ENCODE measurements around the gene ANKRD1. TPM values are rescaled to one million over a fixed set of nuclear protein-coding genes. Genes with fewer than 3 reads are reported as not detected.

ANKRD1 gene
- total and polyA plus RNA-seq, 2 donors (not counting 1 experiment from before 2014, with no cell fraction given) = not detected

DNA sequence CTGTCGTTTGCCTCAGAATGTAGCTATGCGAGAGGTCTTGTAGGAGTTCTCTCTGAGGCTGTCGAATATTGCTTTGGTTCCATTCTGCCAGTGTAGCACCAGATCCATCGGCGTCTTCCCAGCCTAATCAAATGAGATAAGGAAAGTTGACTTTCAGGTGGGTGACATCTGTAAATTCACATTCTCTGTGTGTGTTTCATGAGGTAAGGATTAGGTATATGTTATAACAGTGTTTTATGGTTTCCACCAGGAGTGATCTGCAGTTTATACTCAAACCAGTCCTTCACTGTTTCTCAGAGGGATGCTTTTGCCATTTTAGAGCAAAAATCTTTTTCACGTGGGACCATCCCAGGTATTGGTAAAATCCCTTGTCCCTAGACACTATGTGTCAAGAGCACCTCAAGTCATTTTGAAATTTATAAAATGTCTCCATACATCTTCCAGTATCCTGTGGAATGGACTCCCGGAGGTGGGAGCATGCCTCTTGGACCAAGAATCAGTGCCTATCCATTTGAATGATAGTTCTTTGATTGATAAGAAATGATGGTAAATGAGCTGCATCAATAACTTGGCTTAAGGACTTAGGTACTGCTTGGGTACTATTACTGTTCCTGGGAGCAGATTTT lies 7.9 kb downstream of the ANKRD1 start:
- CTCF ChIA-PET = interaction anchor here (1.0 to 6.2 kb wide), 8 partner anchors 12 to 782 kb away, joined by 3 to 100 read pairs (median 8); no protein-coding TSS in a partner anchor
- TF ChIP-seq EZH2 (IDR thresholded peaks at IDR 0.05; ENCODE audit: borderline replicate concordance, insufficient read depth, low read depth, low read length, poor library complexity, severe bottlenecking) = no peak
- TF ChIP-seq, protein P1, sequence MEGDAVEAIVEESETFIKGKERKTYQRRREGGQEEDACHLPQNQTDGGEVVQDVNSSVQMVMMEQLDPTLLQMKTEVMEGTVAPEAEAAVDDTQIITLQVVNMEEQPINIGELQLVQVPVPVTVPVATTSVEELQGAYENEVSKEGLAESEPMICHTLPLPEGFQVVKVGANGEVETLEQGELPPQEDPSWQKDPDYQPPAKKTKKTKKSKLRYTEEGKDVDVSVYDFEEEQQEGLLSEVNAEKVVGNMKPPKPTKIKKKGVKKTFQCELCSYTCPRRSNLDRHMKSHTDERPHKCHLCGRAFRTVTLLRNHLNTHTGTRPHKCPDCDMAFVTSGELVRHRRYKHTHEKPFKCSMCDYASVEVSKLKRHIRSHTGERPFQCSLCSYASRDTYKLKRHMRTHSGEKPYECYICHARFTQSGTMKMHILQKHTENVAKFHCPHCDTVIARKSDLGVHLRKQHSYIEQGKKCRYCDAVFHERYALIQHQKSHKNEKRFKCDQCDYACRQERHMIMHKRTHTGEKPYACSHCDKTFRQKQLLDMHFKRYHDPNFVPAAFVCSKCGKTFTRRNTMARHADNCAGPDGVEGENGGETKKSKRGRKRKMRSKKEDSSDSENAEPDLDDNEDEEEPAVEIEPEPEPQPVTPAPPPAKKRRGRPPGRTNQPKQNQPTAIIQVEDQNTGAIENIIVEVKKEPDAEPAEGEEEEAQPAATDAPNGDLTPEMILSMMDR (IDR thresholded peaks at IDR 0.05) = no peak
- Histone ChIP-seq H3K9me3 (ENCODE audit: control extremely low read depth in 1 of 3, control insufficient read depth in 2 of 3, insufficient read depth in 1 of 3, low read length in 2 of 3) (no peaks in the 10 kb centered on the region), H3K79me2 (ENCODE audit: control insufficient read depth, insufficient read depth, low read length) (no peaks in the 10 kb centered on the region), H3K4me2 (replicated peaks; ENCODE audit: low read depth, low read length, poor library complexity, severe bottlenecking) (no peak overlapping the region), H3K4me3 (ENCODE audit: control extremely low read depth in 1 of 5, extremely low read depth in 1 of 5, insufficient read depth in 1 of 5, low read depth in 2 of 5, low read length in 4 of 5) (no peak overlapping the region), H2AFZ (ENCODE audit: insufficient read depth, low read depth, low read length, poor library complexity, severe bottlenecking) (no peak overlapping the region), H3K27me3 (replicated peaks in 1 of 4; ENCODE audit: control extremely low read depth in 1 of 4, control insufficient read depth in 3 of 4, insufficient read depth in 4 of 4, low read length in 3 of 4) (no peaks in the 10 kb centered on the region), H3K4me1 (ENCODE audit: control insufficient read depth in 2 of 2, insufficient read depth in 2 of 2, low read length in 2 of 2) (peaks cover 0 to 1% of the 10 kb centered on the region in 2 donors), H3K9ac (ENCODE audit: low read length) (no peak overlapping the region), H3K27ac (ENCODE audit: low read length in 2 of 2) (no peak overlapping the region), H4K20me1 (ENCODE audit: control insufficient read depth, insufficient read depth, low read length, poor library complexity, severe bottlenecking) (no peaks in the 10 kb centered on the region), H3K36me3 (replicated peaks in 1 of 2; ENCODE audit: control extremely low read depth in 1 of 2, control insufficient read depth in 1 of 2, extremely low read depth in 1 of 2, insufficient read depth in 2 of 2, low read length in 1 of 2) (no peaks in the 10 kb centered on the region)
- 92% methylated on average over 5 of the region's 7 CpGs for WGBS (ENCODE audit: insufficient coverage)
- Mint-ChIP-seq H3K4me1 (peaks cover 3% of the 10 kb centered on the region), H3K9me3 (ENCODE audit: insufficient read depth) (no peaks in the 10 kb centered on the region), H3K27ac (no peak overlapping the region), H3K27me3 (no peaks in the 10 kb centered on the region), H3K4me3 (no peak overlapping the region)
- ATAC-seq (ENCODE audit: low read depth) = no peak
- intact Hi-C loops (cut with micrococcal nuclease) = loop anchor here (5.0 to 10.0 kb wide), 3 partner anchors 94 to 722 kb away; partner anchors contain the start of gene PPP1R3C
- POLR2A ChIA-PET = no interaction called here
- DNase-seq = no peak

DNA sequence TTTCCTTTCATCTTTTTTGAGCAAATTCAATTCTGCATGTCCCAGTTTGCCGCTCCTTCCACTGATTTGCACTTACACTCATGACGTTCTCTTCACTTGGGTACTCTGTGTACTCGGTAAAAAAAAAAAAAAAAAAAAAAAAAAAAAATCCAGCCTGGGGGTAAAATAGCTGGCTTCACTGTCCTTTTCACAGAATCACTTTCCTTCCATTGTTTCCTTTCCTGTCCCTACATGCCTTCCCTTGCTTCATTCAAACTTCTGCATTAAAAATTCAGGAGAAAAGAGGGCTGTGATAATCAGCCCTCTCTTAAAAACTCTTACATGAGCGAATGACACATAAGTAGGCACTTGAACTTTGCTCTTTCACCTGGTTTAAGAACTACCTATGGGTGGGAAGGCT lies 8.7 kb downstream of the ANKRD1 start:
- Histone ChIP-seq H3K4me2 (replicated peaks; ENCODE audit: low read depth, low read length, poor library complexity, severe bottlenecking) (no peak overlapping the region), H3K27me3 (replicated peaks in 1 of 4; ENCODE audit: control extremely low read depth in 1 of 4, control insufficient read depth in 3 of 4, insufficient read depth in 4 of 4, low read length in 3 of 4) (no peaks in the 10 kb centered on the region), H3K79me2 (ENCODE audit: control insufficient read depth, insufficient read depth, low read length) (no peaks in the 10 kb centered on the region), H3K36me3 (replicated peaks in 1 of 2; ENCODE audit: control extremely low read depth in 1 of 2, control insufficient read depth in 1 of 2, extremely low read depth in 1 of 2, insufficient read depth in 2 of 2, low read length in 1 of 2) (no peaks in the 10 kb centered on the region), H4K20me1 (ENCODE audit: control insufficient read depth, insufficient read depth, low read length, poor library complexity, severe bottlenecking) (no peaks in the 10 kb centered on the region), H3K9me3 (ENCODE audit: control extremely low read depth in 1 of 3, control insufficient read depth in 2 of 3, insufficient read depth in 1 of 3, low read length in 2 of 3) (no peaks in the 10 kb centered on the region), H3K4me3 (ENCODE audit: control extremely low read depth in 1 of 5, extremely low read depth in 1 of 5, insufficient read depth in 1 of 5, low read depth in 2 of 5, low read length in 4 of 5) (no peak overlapping the region), H3K4me1 (ENCODE audit: control insufficient read depth in 2 of 2, insufficient read depth in 2 of 2, low read length in 2 of 2) (no peaks in the 10 kb centered on the region), H3K9ac (ENCODE audit: low read length) (no peak overlapping the region), H2AFZ (ENCODE audit: insufficient read depth, low read depth, low read length, poor library complexity, severe bottlenecking) (no peak overlapping the region), H3K27ac (ENCODE audit: low read length in 2 of 2) (no peak overlapping the region)
- ATAC-seq (ENCODE audit: low read depth) (no peak), DNase-seq (no peak)
- POLR2A ChIA-PET = interaction anchor here (0.7 kb wide), 1 partner anchor 1001 kb away, joined by 3 read pairs; no protein-coding TSS in a partner anchor
- intact Hi-C loops (cut with micrococcal nuclease) = loop anchor here (5.0 to 10.0 kb wide), 3 partner anchors 95 to 723 kb away; partner anchors contain the start of gene PPP1R3C
- Mint-ChIP-seq H3K4me3 (no peak overlapping the region), H3K9me3 (ENCODE audit: insufficient read depth) (no peaks in the 10 kb centered on the region), H3K27me3 (no peaks in the 10 kb centered on the region), H3K4me1 (peaks cover 2% of the 10 kb centered on the region), H3K27ac (no peak overlapping the region)
- TF ChIP-seq, protein P1 (IDR thresholded peaks at IDR 0.05) = no peak
- TF ChIP-seq EZH2 (IDR thresholded peaks at IDR 0.05; ENCODE audit: borderline replicate concordance, insufficient read depth, low read depth, low read length, poor library complexity, severe bottlenecking) = no peak
- CTCF ChIA-PET = interaction anchor here (0.6 to 6.2 kb wide), 39 partner anchors 9 to 1001 kb away, joined by 3 to 100 read pairs (median 4); partner anchors contain the start of gene ANKRD1
- WGBS (ENCODE audit: insufficient coverage) = no CpG with 5 or more reads among the region's 4 CpGs

Data from B cell (primary cell).